Chondrocyte (in vitro differentiated cells): ENCODE data around the gene EPHA2. TPM values are rescaled to one million over a fixed set of nuclear protein-coding genes. Genes with fewer than 3 reads are reported as not detected.
A peak's percentile ranks its signal among the peaks of the same experiment; 100 is the strongest.

ENCODE experiments used
- DNase-seq: peaks from one replicate; pipeline ENCODE4 v3.0.0; 2021; ENCODE audit warnings: mixed read lengths, low spot score
- H3K27ac Mint-ChIP-seq: one replicate; pipeline ENCODE4 v1.8.0; 2021; ENCODE audit warnings: mild to moderate bottlenecking, moderate library complexity, mixed read lengths; ENCODE audit not compliant: unreplicated experiment
- H3K27me3 Mint-ChIP-seq: 2 replicates; pipeline ENCODE4 v1.8.0; 2021; ENCODE audit warnings: low read depth, mixed read lengths
- H3K36me3 Mint-ChIP-seq: 2 replicates; pipeline ENCODE4 v1.8.0; 2021; ENCODE audit warnings: low read depth, mixed read lengths
- H3K4me1 Mint-ChIP-seq: 2 replicates; pipeline ENCODE4 v1.8.0; 2021; ENCODE audit warnings: low read depth, mild to moderate bottlenecking, mixed read lengths
- H3K4me3 Mint-ChIP-seq: one replicate; pipeline ENCODE4 v1.8.0; 2021; ENCODE audit warnings: mild to moderate bottlenecking, moderate library complexity, mixed read lengths; ENCODE audit not compliant: unreplicated experiment
- H3K9me3 Mint-ChIP-seq: 2 replicates; pipeline ENCODE4 v1.8.0; 2021; ENCODE audit warnings: low read depth, mixed read lengths
- CTCF ChIP-seq: fragments of 200-600 bp; sonication (generic); IDR thresholded peaks from 2 replicates; pipeline ENCODE4 v1.5.0; 2021; ENCODE audit warnings: antibody characterized with exemption, mild to moderate bottlenecking, moderate library complexity
- total RNA-seq: library from RNA; stranded (reverse); gene quantifications from 3 replicates; pipeline ENCODE4 v1.2.1, GENCODE V29; 2021

Gene EPHA2
- total RNA-seq, 1 donor from 2014 or later: 38.5 TPM

GRCh38 chr1:16143566-16144324 lies 12.1 kb downstream of the EPHA2 start:
- no peaks in the 10 kb centered on the region for H3K9me3 Mint-ChIP-seq
- peaks cover 85% of the 10 kb centered on the region for H3K4me1 Mint-ChIP-seq
- peaks cover 16% of the 10 kb centered on the region for H3K36me3 Mint-ChIP-seq
- no peak overlapping the region for H3K27ac Mint-ChIP-seq
- TF ChIP-seq CTCF: no peak
- no peak for DNase-seq
- no peak overlapping the region for H3K4me3 Mint-ChIP-seq
- no peaks in the 10 kb centered on the region for H3K27me3 Mint-ChIP-seq

GRCh38 chr1:16143005-16143565 lies 12.8 kb downstream of the EPHA2 start:
- Mint-ChIP-seq H3K9me3 (no peaks in the 10 kb centered on the region), H3K27me3 (no peaks in the 10 kb centered on the region), H3K36me3 (peaks cover 14% of the 10 kb centered on the region), H3K27ac (no peak overlapping the region), H3K4me1 (peaks cover 86% of the 10 kb centered on the region), H3K4me3 (no peak overlapping the region)
- DNase-seq: no peak
- TF ChIP-seq CTCF: no peak

- H3K27me3 Mint-ChIP-seq: no peaks in the 10 kb centered on the region
- peak overlapping the region; percentile 88 for H3K27ac Mint-ChIP-seq
- TF ChIP-seq CTCF: no peak
- no peak for DNase-seq
- H3K4me1 Mint-ChIP-seq: peaks cover 80% of the 10 kb centered on the region
- peaks cover 11% of the 10 kb centered on the region for H3K36me3 Mint-ChIP-seq
- no peak overlapping the region for H3K4me3 Mint-ChIP-seq
- no peaks in the 10 kb centered on the region for H3K9me3 Mint-ChIP-seq
These were observed 13.4 kb downstream of the EPHA2 start for GRCh38 chr1:16142383-16142995.

GRCh38 chr1:16141573-16142336 lies 14.1 kb downstream of the EPHA2 start:
- Mint-ChIP-seq H3K4me3 (no peak overlapping the region), H3K9me3 (no peaks in the 10 kb centered on the region), H3K4me1 (peaks cover 73% of the 10 kb centered on the region), H3K36me3 (peaks cover 9% of the 10 kb centered on the region), H3K27ac (peak overlapping the region; percentile 88), H3K27me3 (no peaks in the 10 kb centered on the region)
- no peak for DNase-seq
- no peak for TF ChIP-seq CTCF

GRCh38 chr1:16140068-16140596 lies 15.7 kb downstream of the EPHA2 start:
- H3K9me3 Mint-ChIP-seq: no peaks in the 10 kb centered on the region
- peaks cover 14% of the 10 kb centered on the region for H3K36me3 Mint-ChIP-seq
- no peaks in the 10 kb centered on the region for H3K27me3 Mint-ChIP-seq
- peaks cover 56% of the 10 kb centered on the region for H3K4me1 Mint-ChIP-seq
- no peak overlapping the region for H3K4me3 Mint-ChIP-seq
- no peak for TF ChIP-seq CTCF
- DNase-seq: no peak
- peak overlapping the region; percentile 88 for H3K27ac Mint-ChIP-seq
